Fibroblast of upper back skin (primary cell): ENCODE results near the gene NOS1AP.
"Not testable (repeated sequence)": the region's sequence is repeated elsewhere in the genome, so short reads cannot be mapped to it uniquely, and the experiment has no call there.

Experiments
- DNase-seq: peaks from one replicate; pipeline ENCODE4 v3.0.0-alpha.2; 2013

NOS1AP gene

GRCh38 chr1:162069334-162070093 lies at the start of gene NOS1AP:
Gene NOS1AP (plus strand): TSS chr1:162069691. CDS start chr1:162070178, 487 bp downstream.
- peak; percentile 26 for DNase-seq

DNA sequence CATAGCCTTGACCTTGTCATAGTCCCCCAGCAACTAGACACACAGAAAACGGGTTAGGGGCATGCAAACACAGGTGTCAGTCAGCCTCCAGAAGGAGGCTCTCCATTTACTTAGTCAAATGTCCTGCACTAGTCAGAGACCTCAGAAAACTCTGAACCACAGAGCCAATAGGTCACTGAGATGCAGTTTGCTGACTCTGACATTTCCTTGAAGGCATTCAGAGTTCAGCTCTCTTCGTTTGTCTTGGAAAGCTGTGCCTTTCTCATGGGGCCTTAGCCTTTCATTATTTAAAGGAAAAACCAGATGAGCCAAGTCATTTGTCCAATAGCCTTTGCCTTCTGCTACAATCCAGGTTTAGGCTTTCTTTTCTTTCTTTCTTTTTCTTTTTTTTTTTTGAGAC lies 49.3 kb upstream of the NOS1AP start:
- DNase-seq = no peak

GRCh38 chr1:162021124-162021523 lies 48.4 kb upstream of the NOS1AP start:
- no peak for DNase-seq

DNA sequence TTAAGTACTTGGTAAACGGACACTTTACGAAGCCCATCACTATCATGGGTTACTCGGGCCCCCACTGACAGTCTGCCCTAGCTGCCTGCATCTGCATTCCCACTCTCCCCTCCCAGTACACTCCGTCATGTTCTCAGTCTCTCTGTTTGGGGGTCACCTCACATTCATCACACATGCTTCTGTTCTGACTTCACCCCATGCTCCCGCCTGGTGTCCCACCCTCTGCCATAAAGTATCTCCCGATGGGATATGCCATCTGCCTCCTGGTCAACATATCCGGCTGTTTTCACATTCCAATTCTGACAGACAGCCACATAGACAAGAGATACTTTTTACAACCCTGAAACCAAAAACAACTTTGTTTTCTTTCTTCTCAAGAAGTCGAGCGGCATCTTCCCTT lies 46.9 kb upstream of the NOS1AP start:
- DNase-seq = no peak

GRCh38 chr1:162023181-162023546 lies 46.3 kb upstream of the NOS1AP start:
- no peak for DNase-seq

GRCh38 chr1:162023547-162024501 lies 45.7 kb upstream of the NOS1AP start, which contains the start of gene OLFML2B:
Gene OLFML2B (minus strand): TSS chr1:162023869. CDS start chr1:162023430, 439 bp downstream.
- peak; percentile 84 for DNase-seq

DNA sequence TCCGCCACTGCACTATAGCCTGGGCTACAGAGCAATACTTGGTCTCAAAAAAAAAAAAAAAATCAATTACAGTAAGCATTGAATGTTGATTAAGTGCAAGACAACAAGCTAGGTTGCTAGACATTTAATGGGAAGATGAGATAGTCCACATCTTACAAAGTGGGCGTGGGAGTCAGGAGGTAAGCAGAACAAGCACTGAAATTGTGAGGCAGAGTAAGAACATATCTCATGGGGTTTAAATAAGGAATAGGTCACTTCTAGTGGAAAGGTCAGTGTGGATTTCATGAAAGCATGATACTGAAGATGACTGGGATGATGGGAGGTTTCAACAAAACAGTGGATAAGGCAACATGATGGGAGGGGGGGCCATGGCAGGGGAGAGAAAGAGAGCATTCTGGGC lies 44.0 kb upstream of the NOS1AP start:
- no peak for DNase-seq

DNA sequence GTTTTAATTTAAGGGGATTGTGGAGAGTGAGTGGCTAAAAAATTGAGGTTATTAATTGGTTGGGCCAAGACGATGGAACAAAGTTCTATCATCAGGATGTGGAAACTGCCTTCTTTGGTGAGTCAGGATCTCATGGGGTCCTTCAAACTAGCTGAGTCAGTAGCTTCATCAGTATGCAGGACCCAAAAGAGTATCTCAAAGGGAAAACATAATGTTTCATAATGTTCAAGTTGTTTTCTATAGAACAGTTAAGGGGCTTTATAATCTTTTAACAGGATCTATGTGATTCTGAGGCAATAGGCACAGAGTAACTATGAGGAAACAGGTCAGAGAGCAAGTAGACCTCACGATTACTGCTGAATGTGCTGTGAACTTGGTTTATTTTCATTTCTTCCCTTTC lies 42.6 kb upstream of the NOS1AP start:
- no peak for DNase-seq

DNA sequence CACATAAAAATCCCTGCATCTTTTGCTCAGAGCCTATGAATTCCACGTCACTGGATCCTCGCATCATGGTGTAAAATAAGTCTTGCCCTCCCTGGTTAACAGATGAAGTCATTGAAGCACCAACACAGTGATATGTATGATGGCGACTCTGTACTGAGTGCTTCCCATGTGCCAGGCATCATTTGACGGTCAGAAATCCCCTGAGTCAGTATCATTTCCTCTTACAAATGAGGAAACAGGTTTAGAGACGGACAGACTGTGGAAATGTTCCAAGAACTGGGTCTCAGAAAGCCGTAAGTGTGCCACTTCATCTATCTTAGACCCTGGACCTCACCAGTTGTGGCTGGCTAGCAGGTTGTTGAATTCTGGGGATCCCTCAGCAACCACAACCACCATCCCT lies 40.8 kb upstream of the NOS1AP start:
- DNase-seq = no peak

DNA sequence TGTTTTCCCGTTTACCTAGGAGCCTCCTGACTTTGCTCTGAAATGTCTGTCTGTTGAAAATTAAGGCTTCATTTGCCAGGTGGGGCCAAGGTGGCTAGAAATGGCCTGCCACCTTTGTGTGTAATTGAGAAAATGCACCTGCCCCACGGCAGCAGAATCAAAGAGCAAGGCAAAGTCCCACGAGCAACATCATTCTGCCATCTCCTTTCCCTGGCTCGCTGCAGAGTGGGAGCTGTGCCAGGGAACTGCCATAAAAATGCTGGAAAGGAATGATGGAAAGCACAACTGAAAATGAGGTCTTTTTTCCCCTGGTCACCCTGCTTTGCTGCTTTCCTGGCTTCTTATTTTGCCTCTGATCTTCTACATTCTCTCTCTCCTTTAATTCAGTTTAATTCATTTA lies 40.3 kb upstream of the NOS1AP start:
- no peak for DNase-seq

DNA sequence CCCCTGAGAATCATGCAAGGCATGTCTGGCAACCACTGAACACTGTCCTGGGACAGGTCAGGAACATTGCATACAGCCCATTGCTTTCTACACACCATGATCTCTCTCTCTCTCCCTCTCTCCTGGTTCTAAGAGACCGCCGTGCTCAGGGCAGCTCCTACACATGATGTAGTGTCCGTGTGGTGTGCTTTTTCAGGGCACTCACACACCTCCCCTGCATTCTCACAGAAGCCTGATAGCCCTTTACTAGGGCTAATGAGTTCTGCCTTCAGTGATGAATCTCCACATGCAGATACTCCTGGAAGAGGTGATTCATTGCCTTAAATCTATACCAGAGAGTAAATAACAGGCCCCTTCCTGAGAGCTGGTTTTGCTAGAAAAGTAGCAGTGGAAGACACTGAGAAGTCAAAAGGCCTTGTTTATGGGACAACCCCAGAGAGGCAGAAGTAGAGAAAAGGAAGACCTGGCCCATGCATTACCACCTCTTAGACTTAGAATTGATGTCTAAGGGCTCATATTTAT lies 38.7 kb upstream of the NOS1AP start:
- no peak for DNase-seq

- no peak for DNase-seq
Measured at GRCh38 chr1:162033428-162033827, 36.1 kb upstream of the NOS1AP start.

DNA sequence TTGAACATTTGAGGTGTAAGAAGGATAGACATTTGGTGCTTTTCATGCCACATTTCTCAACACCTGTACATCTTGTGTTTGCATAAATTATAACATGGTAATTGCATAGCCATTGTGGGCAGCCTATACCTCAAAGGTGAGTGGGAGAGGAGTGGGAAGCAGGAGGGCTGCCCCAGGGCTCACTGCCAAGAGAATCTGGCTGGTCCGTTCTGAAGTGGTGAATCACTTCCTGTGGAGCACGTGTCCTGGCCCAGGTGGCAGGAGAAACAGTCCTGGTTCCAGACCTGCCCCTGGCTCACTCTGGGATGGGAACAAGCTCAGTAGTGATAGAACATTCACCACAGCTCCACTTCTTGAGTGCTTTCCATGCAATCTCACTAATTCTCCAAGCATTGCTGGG lies 34.2 kb upstream of the NOS1AP start:
- DNase-seq = peak; percentile 29

GRCh38 chr1:162036163-162036562 lies 33.3 kb upstream of the NOS1AP start:
- peak; percentile 50 for DNase-seq

GRCh38 chr1:162038624-162039023 lies 30.9 kb upstream of the NOS1AP start:
- no peak for DNase-seq

- DNase-seq = no peak
Measured at GRCh38 chr1:162040001-162040400, 29.5 kb upstream of the NOS1AP start.

DNA sequence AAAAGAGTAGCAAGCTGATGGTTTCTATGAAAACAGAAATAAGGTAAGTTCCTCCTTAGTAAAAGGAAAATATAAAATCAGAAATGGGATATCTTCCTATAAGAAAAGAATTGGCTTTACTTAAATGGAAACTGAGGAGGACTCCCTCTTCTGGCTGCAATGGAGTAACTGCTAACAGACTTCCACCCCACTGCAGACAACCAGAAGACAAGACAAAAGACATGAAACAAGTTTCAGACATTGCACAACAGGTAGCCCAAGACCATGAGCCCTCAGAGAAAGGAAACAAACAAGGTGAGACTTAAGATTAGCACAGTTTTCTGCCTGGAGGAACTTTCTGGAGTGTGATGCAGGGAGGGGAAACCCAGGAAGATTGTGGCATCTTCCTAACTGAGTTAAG lies 28.8 kb upstream of the NOS1AP start:
- peak; percentile 30 for DNase-seq

GRCh38 chr1:162042361-162042760 lies 27.1 kb upstream of the NOS1AP start:
- DNase-seq = no peak

GRCh38 chr1:162046921-162047320 lies 22.6 kb upstream of the NOS1AP start:
- no peak for DNase-seq

- not testable (repeated sequence) for DNase-seq
Measured at GRCh38 chr1:162053949-162054348, 15.5 kb upstream of the NOS1AP start.

DNA sequence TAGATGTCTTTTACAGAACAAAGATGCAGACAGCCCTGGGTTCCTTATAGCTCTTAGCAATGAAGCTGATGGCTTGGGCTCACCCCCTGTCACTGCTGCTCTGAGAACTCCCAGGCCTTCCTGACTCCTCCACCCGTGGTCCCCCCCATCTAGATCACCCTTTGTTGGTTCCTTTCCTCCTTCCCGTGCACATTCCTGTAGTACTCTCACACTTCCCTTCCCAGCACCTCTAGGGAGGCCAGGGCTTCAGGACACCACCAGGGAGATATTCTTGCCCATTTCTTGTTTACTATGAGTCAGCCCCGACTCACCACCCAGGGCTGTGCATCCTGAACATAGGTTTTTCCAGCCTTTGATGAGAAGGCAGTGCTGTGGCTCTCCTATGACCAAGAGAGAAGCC lies 14.4 kb upstream of the NOS1AP start:
- peak; percentile 82 for DNase-seq

GRCh38 chr1:162056043-162056442 lies 13.4 kb upstream of the NOS1AP start:
- DNase-seq = peak; percentile 72

DNA sequence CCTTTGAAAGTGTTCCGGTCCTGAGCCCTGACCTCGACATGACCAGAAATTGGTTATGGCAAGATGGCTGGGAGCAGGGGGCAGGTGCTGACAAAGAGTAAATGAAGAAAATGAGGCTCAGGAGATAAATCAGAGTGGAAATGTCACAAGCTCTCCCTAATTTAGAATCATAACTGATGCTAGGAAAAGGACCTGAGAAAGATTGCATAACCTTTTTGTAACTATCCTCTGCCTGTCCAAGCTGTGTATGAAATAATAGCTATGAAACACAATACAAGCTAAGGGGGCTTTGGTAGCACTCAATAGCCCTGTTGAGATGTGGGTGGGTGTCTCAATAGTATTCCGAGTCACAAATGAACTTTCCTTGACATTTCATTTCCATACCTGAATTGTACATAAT lies 12.9 kb upstream of the NOS1AP start:
- no peak for DNase-seq

- DNase-seq = no peak
Measured at GRCh38 chr1:162059721-162060120, 9.8 kb upstream of the NOS1AP start.
